Kidney epithelial cell (primary cell): Measurements from ENCODE around the gene NAA15. TPM values are rescaled to one million over a fixed set of nuclear protein-coding genes. Genes with fewer than 3 reads are reported as not detected.
"Not testable (repeated sequence)": the region's sequence is repeated elsewhere in the genome, so short reads cannot be mapped to it uniquely, and the experiment has no call there.

Source experiments
- DNase-seq: peaks from one replicate; pipeline ENCODE4 v3.0.0-alpha.2; 2010; ENCODE audit warnings: low read depth
- H3K27me3 ChIP-seq: 2 replicates; pipeline ENCODE4 v1.6.0; 2011; ENCODE audit warnings: low read length; ENCODE audit not compliant: control insufficient read depth, insufficient read depth
- H3K36me3 ChIP-seq: 2 replicates; pipeline ENCODE4 v1.5.1; 2011; ENCODE audit warnings: low read length; ENCODE audit not compliant: control insufficient read depth, insufficient read depth
- H3K4me3 ChIP-seq: 2 replicates; pipeline ENCODE4 v1.5.1; 2011; ENCODE audit warnings: low read depth, mild to moderate bottlenecking, control low read depth, low read length
- total RNA-seq: library from RNA; depleted of rRNA; stranded (reverse); fragments of >200 nt; gene quantifications from 2 replicates; pipeline ENCODE4 v1.2.3, GENCODE V29; 2015
- TF ChIP-seq, protein P1 (sequence below): IDR thresholded peaks from 2 replicates; pipeline ENCODE4 v1.5.1; 2011; ENCODE audit warnings: mild to moderate bottlenecking, moderate library complexity, low read length, control low read depth, inconsistent platforms; ENCODE audit not compliant: insufficient read depth, poor library complexity, severe bottlenecking

Gene NAA15
- 31.0 and 31.7 TPM in 2 replicates for total RNA-seq

DNA sequence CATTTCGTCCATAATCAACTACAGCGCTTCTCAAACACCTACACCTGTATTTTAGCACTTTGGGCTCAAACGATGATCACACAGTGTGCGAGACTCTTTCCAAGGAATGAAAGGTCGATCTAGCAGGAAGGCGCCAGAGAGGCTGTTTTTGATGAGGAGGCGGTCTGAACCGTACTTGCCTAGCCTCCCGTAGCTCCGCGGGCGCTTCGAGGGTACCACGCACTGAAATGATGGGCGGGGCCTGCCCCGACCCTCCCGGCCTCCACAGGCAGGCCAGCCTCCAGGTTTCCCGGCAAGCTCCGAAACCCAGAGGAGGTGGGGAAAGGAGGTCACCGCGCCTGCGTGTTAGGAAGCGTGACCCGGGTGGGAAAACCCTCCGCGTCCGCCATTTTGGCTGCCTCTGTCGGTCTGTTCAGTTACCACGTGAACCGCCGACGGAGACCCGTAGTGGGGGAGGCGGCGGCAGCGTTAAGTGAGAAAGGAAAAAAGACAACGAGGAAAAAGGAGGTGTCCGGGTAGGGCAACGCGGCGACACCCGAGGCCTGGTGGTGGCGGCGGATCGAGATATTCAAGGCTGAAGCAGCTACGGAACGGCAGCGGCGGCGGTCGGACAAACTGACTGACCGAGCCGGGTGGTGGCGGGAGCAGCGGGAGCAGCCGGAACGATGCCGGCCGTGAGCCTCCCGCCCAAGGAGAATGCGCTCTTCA is at the start of gene NAA15:
NAA15 (plus strand) TSS at position 393 of the 708 bp plus-strand sequence; CDS start at position 666, 273 bp downstream.
- Histone ChIP-seq H3K4me3 (peak within 1 kb of the TSS; percentile 98), H3K36me3 (peaks cover 1% of the 10 kb centered on the region), H3K27me3 (no peaks in the 10 kb centered on the region)
- TF ChIP-seq, protein P1, sequence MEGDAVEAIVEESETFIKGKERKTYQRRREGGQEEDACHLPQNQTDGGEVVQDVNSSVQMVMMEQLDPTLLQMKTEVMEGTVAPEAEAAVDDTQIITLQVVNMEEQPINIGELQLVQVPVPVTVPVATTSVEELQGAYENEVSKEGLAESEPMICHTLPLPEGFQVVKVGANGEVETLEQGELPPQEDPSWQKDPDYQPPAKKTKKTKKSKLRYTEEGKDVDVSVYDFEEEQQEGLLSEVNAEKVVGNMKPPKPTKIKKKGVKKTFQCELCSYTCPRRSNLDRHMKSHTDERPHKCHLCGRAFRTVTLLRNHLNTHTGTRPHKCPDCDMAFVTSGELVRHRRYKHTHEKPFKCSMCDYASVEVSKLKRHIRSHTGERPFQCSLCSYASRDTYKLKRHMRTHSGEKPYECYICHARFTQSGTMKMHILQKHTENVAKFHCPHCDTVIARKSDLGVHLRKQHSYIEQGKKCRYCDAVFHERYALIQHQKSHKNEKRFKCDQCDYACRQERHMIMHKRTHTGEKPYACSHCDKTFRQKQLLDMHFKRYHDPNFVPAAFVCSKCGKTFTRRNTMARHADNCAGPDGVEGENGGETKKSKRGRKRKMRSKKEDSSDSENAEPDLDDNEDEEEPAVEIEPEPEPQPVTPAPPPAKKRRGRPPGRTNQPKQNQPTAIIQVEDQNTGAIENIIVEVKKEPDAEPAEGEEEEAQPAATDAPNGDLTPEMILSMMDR, result no peak
- peak; percentile 86 for DNase-seq

DNA sequence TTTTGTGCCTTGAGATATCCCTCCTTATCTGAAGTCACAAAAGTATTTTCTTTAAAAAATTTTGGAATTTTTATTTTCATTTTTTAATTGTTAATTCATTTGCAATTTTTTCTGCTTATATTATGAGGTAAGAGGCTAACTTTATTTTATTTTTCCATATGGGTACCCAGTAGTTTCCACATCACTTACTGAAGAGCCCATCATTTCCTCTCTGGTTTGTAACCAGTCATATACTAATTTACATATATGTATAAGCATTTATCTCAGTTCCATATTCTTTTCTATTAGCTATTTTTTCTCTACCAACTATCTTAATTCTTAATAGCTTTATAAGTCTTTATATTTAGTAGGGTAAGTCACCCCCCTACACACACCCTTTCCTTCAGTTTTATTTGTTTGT is 48.3 kb upstream of the NAA15 start:
- TF ChIP-seq, protein P1, result no peak
- no peak for DNase-seq
- Histone ChIP-seq H3K27me3 (no peaks in the 10 kb centered on the region), H3K36me3 (no peaks in the 10 kb centered on the region), H3K4me3 (no peak overlapping the region)

DNA sequence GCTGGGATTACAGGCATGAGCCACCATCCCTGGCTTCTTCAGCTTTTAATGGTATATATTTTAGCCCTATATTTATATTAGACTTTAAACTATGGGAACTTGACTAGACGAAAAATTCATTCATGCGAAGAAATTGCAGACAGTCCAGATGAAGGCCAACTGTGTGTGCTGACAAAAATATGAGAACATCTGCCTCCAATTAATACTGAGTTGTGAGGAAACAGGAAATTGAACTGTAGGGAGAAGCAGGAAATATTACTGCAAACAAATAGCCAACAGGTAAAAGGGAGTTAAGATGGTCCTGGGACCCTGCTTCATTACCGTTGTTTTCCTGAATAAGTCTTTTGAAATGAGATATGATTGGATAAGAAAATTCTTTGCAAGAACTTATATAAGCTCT is 47.6 kb upstream of the NAA15 start:
- H3K27me3 ChIP-seq, result no peaks in the 10 kb centered on the region
- H3K4me3 ChIP-seq, result no peak overlapping the region
- no peak for DNase-seq
- H3K36me3 ChIP-seq, result no peaks in the 10 kb centered on the region
- TF ChIP-seq, protein P1, result no peak

DNA sequence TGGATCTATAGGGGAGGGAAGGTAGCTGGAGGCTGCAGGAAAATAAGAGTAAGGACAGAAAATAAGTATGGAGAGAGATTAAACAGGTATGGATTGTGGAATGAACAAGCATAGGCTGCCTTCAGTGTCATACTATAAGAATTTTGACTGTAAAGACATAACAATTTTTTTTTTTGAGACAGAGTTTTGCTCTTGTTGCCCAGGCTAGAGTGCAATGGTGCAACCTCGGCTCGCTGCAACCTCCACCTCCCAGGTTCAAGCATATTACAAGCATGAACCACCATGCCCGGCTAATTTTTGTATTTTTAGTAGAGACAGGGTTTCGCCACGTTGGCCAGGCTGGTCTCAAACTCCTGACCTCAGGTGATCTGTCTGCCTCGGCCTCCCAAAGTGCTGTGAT is 45.7 kb upstream of the NAA15 start:
- H3K4me3 ChIP-seq, H3K27me3 ChIP-seq, H3K36me3 ChIP-seq, DNase-seq: not testable (repeated sequence)

DNA sequence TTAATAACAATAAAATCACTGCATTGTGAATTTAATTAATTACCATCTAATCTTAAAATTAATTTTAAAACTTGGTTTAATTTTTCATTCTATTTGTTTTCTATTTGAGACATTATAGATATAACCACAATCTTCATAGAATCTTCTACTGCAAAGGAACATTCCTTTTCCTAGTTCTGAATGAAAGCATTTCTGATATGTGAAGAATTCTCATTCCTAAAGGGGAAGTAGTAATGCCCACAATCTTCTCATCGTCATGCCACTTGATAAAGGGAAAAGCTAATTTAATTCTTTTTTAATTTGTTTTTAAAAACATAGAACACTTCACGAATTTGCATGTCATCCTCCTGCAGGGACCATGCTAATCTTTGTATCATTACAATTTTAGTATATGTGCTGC is 45.0 kb upstream of the NAA15 start:
- H3K4me3 ChIP-seq, result no peak overlapping the region
- H3K36me3 ChIP-seq, result no peaks in the 10 kb centered on the region
- H3K27me3 ChIP-seq, result no peaks in the 10 kb centered on the region
- DNase-seq, result no peak
- TF ChIP-seq, protein P1, result no peak

DNA sequence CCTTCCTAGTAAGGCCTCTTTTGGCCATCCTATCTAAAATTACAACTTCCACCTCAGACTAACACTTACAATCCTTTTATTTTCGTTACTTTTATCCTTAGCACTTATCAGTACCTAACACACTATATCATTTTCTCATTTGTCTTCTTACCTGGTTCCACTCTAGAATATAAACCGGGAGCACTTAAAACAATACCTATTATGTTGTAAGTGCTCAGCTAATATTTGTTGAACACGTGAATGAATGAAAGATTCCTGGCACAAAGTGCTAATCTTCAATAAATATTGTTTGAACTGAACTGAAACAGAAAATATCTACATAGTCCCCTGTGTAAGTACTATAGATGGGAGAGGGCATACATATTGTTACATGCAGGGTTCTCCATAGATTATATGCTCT is 35.7 kb upstream of the NAA15 start:
- no peaks in the 10 kb centered on the region for H3K27me3 ChIP-seq
- H3K4me3 ChIP-seq, result no peak overlapping the region
- no peaks in the 10 kb centered on the region for H3K36me3 ChIP-seq
- TF ChIP-seq, protein P1, result no peak
- no peak for DNase-seq
